Measurements from ENCODE around the gene MYBBP1A.

MYBBP1A gene

GRCh38 chr17:4499431-4500190, 55.6 kb downstream of the MYBBP1A start:
- DNase-seq, result peak; percentile 43

DNA sequence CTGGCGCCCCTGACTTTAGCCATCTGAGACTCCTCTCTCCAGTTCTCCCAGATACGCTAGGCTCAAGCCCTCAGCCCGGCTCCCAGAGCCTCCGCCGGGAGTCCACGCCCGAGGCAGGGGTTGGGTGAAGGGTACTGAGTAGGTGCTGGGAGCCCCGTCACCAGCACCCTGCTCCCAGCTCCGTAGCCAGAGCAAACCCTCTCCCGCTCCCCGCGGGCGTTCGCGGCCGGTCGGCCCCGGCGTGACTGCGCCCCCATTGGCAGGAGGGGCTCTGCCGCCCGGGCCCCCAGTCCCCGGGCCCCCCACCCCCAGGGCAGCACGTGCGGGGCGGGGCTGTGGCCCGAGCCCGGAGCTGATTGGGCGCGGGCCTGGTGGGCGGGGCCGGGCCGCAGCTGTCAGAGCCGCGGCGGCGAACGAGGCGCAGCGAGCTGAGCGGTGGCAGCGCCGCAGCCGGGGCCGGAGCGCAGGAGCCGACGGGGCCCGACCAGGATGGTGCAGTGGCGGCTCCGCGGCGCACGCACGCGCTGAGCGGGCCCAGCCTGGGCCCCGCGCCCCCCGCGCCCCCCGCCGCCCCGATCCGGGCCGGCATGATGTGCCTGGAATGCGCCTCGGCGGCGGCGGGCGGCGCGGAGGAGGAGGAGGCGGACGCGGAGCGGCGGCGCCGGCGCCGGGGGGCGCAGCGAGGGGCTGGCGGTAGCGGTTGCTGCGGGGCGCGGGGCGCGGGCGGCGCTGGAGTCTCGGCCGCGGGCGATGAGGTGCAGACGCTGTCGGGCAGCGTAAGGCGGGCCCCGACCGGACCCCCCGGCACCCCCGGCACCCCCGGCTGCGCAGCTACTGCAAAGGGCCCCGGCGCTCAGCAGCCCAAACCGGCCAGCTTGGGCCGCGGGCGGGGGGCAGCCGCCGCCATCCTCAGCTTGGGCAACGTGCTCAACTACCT, 56.5 kb downstream of the MYBBP1A start, which contains the start of gene SPNS2:
TSS of gene SPNS2 (plus strand) at position 421 of the 937 bp plus-strand sequence. CDS start at position 588, 167 bp downstream.
- peak; percentile 87 for DNase-seq

DNA sequence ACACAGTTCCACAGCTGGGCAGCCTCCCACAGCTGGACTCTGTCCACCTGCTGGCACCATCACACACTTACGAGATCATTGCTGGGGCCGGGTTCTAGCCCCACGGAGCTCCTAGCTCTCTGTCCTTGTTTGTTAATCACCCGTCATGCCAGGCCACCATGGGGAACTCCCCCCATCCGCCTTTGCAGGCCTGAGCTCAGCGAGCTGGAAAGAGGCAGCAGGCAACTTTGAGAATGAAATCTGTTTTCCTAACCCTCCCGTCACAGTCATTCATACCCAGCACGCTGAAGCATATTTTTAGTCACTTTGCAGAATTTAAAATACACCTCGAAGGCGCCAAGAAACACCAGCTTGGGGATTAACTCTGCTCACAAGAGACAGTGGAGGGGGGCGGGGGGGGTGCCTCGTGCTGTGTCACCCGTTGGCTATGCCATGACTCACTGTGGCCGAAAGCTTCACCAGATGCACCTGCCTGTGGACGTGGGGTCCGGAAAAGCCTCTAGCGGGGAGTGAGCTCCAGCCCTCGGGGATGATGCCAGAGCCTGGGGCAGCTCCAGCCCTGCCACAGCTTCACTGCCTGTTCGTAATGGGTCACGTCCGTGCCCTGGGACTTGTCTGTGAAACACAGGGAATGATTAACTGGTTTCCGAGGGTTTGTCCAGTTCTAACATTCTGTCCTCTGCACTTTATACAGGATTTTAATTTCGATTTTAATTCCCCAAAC, 57.9 kb downstream of the MYBBP1A start:
- DNase-seq, result no peak

DNA sequence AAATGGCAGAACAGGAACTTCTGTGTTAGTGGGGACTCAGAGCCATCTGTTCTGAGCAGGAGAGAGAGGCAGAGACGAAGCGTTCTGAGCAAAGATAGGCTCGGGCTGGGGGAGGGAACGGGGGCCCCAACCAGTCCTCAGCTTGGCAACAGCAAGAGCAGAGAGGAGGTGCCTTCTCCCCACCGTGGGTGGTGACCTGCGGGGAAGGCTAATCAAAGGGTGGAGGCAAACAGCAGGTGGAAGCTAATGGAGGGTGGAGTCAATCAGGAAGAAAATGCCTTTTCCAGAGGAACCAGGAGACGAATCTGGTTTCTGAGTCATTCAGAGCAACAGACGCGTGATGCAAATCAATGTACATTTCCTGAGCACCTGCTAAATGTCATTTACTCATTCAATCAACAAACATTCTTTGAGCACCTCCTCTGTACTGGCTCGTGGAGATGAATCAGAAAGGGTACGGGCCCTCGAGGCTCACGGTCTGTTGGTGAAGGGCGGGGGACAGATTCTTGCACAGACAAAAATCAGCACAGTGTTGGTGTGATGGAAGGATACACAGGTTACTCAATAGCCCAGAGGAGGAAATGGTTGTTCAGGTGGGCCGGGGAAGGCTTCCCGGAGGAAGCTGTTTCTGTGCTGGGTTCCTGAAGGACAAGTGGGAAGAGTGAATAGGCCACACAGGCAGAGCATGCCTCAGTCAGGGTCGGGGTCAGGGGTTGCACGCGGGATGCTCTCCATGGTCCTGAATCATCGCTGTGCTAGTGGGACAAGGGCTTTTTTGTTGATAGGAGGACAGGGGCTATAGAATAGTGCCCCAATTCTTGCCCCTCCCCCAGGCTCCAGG, 62.2 kb downstream of the MYBBP1A start:
- DNase-seq, result no peak

GRCh38 chr17:4490637-4491061, 64.5 kb downstream of the MYBBP1A start:
- DNase-seq, result no peak

DNA sequence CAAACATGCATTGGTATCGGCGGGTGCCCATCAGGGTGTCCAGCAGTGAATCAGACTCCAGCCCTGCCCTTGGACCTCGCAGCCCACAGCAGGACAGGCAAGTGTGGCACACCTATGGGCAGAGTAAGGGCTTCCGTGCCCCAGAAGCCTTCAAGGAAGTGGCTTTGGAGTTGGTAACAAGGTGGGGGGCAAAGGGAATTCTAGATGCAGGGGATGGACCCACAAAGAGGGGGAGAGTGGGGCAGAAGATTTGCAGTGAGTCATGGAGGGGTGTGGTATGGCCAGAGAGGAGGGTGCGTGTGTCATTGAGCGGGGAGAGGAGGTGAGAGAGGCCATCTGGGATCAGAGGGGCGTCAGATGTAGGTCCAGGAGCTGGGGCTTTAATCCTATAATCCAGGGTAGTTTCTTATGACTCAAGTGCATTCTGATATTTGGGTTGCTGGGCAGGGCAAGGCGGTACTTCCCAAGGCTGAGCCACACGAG, 65.0 kb downstream of the MYBBP1A start:
- DNase-seq, result no peak

DNA sequence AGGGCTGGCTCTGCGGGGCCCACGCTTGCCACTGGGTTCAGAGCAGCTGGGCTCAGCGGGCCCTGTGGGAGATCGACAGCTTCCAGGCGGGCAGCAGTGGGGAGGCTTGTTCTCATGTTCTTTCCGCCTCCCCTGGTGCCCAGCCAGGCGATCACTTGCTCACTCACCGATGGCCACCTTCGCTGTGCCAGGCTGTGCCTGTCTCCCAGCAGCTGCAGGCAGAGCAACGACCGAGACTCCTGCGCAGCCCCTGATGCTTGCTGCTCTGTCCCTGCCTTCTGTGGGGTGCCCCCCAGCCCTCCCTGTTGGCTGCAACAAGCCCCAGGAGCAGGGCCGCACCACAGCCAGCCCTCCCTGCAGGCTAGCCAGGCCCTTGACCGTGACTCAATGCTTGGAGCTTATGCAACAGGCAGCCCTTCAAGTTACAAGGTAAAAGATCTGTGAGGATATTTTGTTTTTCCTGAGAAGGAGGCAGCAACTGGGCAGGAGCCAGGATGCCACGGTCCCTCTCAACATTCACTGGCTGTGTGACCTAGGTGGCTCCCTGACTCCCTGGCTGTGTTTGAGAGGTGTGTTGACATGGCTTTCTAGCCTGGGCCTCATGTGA, 66.1 kb downstream of the MYBBP1A start:
- no peak for DNase-seq
